Trophoblast cell (in vitro differentiated cells and primary cell): ENCODE results near the gene APOB.

Experiments
- DNase-seq, 2 donors: peaks; one replicate each; pipeline ENCODE4 v3.0.0-alpha.2; 2016
- H2AFZ ChIP-seq: 2 replicates; pipeline ENCODE4 v1.6.1; 2013; ENCODE audit warnings: low read length, moderate library complexity, mild to moderate bottlenecking; ENCODE audit not compliant: insufficient read depth, poor library complexity
- H2AK5ac ChIP-seq: 2 replicates; pipeline ENCODE4 v1.6.1; 2013; ENCODE audit warnings: mild to moderate bottlenecking, low read length
- H2BK120ac ChIP-seq: 2 replicates; pipeline ENCODE4 v1.6.1; 2013; ENCODE audit warnings: low read length, mild to moderate bottlenecking, moderate library complexity; ENCODE audit not compliant: insufficient read depth, poor library complexity
- H2BK12ac ChIP-seq: 2 replicates; pipeline ENCODE4 v1.6.1; 2013; ENCODE audit warnings: mild to moderate bottlenecking, low read length, moderate library complexity
- H2BK5ac ChIP-seq: 2 replicates; pipeline ENCODE4 v1.6.1; 2013; ENCODE audit warnings: low read length, low read depth, moderate library complexity, mild to moderate bottlenecking; ENCODE audit not compliant: poor library complexity
- H3K14ac ChIP-seq: 2 replicates; pipeline ENCODE4 v1.6.1; 2013; ENCODE audit warnings: mild to moderate bottlenecking, low read length
- H3K18ac ChIP-seq: 2 replicates; pipeline ENCODE4 v1.6.1; 2013; ENCODE audit warnings: mild to moderate bottlenecking, low read length
- H3K23ac ChIP-seq: 2 replicates; pipeline ENCODE4 v1.6.1; 2013; ENCODE audit warnings: low read length
- H3K27ac ChIP-seq: 2 replicates; pipeline ENCODE4 v1.5.1; 2013; ENCODE audit warnings: low read depth, mild to moderate bottlenecking, inconsistent platforms, low read length, moderate library complexity
- H3K27me3 ChIP-seq: 2 replicates; pipeline ENCODE4 v1.6.1; 2013; ENCODE audit warnings: inconsistent platforms, mild to moderate bottlenecking, low read length, moderate library complexity; ENCODE audit not compliant: insufficient read depth
- H3K36me3 ChIP-seq, 2 experiments: 1 replicate in 1 of 2; 2 replicates in 1 of 2; pipeline ENCODE4 v1.6.1; 2013; ENCODE audit warnings: low read length in 2 of 2, mild to moderate bottlenecking in 2 of 2, moderate library complexity in 1 of 2; ENCODE audit not compliant: insufficient read depth in 2 of 2, control insufficient read depth in 1 of 2
- H3K4ac ChIP-seq: 2 replicates; pipeline ENCODE4 v1.6.1; 2013; ENCODE audit warnings: low read depth, mild to moderate bottlenecking, low read length, moderate library complexity
- H3K4me1 ChIP-seq, 2 experiments: 1 replicate in 1 of 2; 2 replicates in 1 of 2; pipeline ENCODE4 v1.6.1; 2013; ENCODE audit warnings: low read length in 2 of 2, mild to moderate bottlenecking in 2 of 2, moderate library complexity in 1 of 2; ENCODE audit not compliant: insufficient read depth in 2 of 2, control insufficient read depth in 1 of 2
- H3K4me2 ChIP-seq: 2 replicates; pipeline ENCODE4 v1.6.1; 2013; ENCODE audit warnings: inconsistent platforms, mild to moderate bottlenecking, low read length, moderate library complexity
- H3K4me3 ChIP-seq: 2 replicates; pipeline ENCODE4 v1.5.1; 2013; ENCODE audit warnings: mild to moderate bottlenecking, low read depth, low read length, inconsistent platforms
- H3K79me1 ChIP-seq: one replicate; pipeline ENCODE4 v1.6.1; 2013; ENCODE audit warnings: low read length
- H3K79me2 ChIP-seq: 2 replicates; pipeline ENCODE4 v1.6.1; 2013; ENCODE audit warnings: low read length, mild to moderate bottlenecking; ENCODE audit not compliant: control insufficient read depth, insufficient read depth, poor library complexity
- H3K9ac ChIP-seq: 2 replicates; pipeline ENCODE4 v1.6.1; 2013; ENCODE audit warnings: mild to moderate bottlenecking, low read length
- H3K9me3 ChIP-seq: 2 replicates; pipeline ENCODE4 v1.6.1; 2013; ENCODE audit warnings: low read depth, mild to moderate bottlenecking, control low read depth, inconsistent platforms, low read length; ENCODE audit not compliant: insufficient read depth
- H4K12ac ChIP-seq: 2 replicates; pipeline ENCODE4 v1.6.1; 2013; ENCODE audit warnings: low read depth, mild to moderate bottlenecking, low read length, moderate library complexity
- H4K8ac ChIP-seq: 2 replicates; pipeline ENCODE4 v1.6.1; 2013; ENCODE audit warnings: low read depth, mild to moderate bottlenecking, low read length, moderate library complexity
- H4K91ac ChIP-seq: one replicate; pipeline ENCODE4 v1.6.1; 2013; ENCODE audit warnings: low read depth, mild to moderate bottlenecking, low read length, moderate library complexity
- WGBS: extraction: QIAGEN DNeasy Blood & Tissue Kit; methylation state at CpG from one replicate; pipeline ENCODE4 v1.1.7; 2013; ENCODE audit warnings: missing lambda C conversion rate; ENCODE audit not compliant: insufficient read length, insufficient coverage; ENCODE audit errors: extremely low coverage; 5-methylcytosine and 5-hydroxymethylcytosine counted together

The APOB gene

DNA sequence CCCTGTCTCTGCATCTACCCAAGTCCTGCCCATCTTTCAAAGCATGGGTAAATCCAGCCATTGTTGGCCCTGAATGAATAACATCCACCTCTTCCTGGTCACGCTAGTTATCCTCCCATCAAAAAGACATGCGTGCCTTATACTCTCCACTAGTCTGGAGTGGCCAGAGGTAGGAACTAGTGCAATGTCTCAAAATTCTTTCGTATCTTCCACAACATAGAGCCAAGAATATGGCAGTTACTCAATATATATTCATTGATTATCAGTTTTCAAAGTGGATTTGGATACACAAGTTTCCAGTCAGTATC is 8.9 kb downstream of the APOB start:
- Histone ChIP-seq H3K14ac (no peak overlapping the region), H2BK12ac (no peak overlapping the region), H3K4me2 (no peak overlapping the region), H3K36me3 (no peaks in the 10 kb centered on the region), H3K4me3 (no peak overlapping the region), H2BK5ac (no peak overlapping the region), H3K4me1 (no peaks in the 10 kb centered on the region), H3K23ac (no peak overlapping the region), H2BK120ac (no peak overlapping the region), H3K79me1 (no peaks in the 10 kb centered on the region), H4K91ac (no peak overlapping the region), H3K27ac (no peak overlapping the region), H3K4ac (no peak overlapping the region), H4K8ac (no peak overlapping the region), H3K27me3 (no peaks in the 10 kb centered on the region), H4K12ac (no peak overlapping the region), H2AK5ac (no peak overlapping the region), H3K9me3 (no peaks in the 10 kb centered on the region), H3K9ac (no peak overlapping the region), H3K79me2 (no peaks in the 10 kb centered on the region), H3K18ac (no peak overlapping the region), H2AFZ (no peak overlapping the region)
- DNase-seq, result no peak
- no CpG with 5 or more reads among the region's 3 CpGs for WGBS

DNA sequence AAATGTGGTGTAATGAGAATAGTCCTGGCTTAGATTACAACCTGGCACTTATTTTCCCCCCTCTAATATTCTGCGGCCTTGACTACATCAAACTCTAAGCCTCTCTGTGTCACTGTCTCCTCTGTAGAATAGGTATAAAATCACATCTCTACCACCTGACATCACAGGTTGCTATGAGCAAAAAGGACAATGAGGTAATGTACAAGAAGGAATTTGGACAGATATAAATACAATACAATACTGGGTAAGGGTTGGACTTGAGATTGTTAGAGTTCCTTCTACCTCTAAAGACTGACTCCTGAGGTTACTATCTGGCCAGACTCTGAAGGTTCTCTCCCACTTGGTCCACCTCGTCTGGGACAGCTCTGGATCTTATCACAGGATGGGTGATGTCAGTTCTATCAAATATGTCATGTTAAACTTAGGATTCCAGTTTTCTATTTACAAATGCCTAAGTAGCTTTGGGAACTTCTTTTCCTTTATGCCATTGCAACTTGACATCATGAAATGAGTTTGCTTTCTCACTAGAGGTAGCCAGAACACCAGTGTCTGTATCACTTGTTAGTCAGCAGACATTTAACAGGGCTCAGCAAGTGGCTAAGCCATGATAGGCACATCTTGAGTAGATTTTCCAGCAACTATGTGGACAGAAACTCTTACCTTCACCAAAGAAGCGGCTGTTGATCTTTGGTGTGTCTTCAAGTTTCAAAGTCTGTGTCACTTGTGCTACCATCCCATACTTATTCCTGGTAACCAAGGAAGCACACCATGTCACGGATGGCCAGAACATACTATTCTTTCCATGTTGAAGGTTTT is 9.5 kb downstream of the APOB start:
- Histone ChIP-seq H4K91ac (no peak overlapping the region), H3K79me1 (no peaks in the 10 kb centered on the region), H3K27me3 (no peaks in the 10 kb centered on the region), H2AK5ac (no peak overlapping the region), H3K9me3 (no peaks in the 10 kb centered on the region), H3K4me1 (no peaks in the 10 kb centered on the region), H3K79me2 (no peaks in the 10 kb centered on the region), H3K36me3 (no peaks in the 10 kb centered on the region), H3K18ac (no peak overlapping the region), H3K4me3 (no peak overlapping the region), H4K8ac (no peak overlapping the region), H3K4ac (no peak overlapping the region), H3K14ac (no peak overlapping the region), H3K23ac (no peak overlapping the region), H2BK120ac (no peak overlapping the region), H3K4me2 (no peak overlapping the region), H4K12ac (no peak overlapping the region), H2AFZ (no peak overlapping the region), H3K9ac (no peak overlapping the region), H3K27ac (no peak overlapping the region), H2BK12ac (no peak overlapping the region), H2BK5ac (no peak overlapping the region)
- DNase-seq, result no peak
- WGBS, result no CpG with 5 or more reads among the region's 4 CpGs

DNA sequence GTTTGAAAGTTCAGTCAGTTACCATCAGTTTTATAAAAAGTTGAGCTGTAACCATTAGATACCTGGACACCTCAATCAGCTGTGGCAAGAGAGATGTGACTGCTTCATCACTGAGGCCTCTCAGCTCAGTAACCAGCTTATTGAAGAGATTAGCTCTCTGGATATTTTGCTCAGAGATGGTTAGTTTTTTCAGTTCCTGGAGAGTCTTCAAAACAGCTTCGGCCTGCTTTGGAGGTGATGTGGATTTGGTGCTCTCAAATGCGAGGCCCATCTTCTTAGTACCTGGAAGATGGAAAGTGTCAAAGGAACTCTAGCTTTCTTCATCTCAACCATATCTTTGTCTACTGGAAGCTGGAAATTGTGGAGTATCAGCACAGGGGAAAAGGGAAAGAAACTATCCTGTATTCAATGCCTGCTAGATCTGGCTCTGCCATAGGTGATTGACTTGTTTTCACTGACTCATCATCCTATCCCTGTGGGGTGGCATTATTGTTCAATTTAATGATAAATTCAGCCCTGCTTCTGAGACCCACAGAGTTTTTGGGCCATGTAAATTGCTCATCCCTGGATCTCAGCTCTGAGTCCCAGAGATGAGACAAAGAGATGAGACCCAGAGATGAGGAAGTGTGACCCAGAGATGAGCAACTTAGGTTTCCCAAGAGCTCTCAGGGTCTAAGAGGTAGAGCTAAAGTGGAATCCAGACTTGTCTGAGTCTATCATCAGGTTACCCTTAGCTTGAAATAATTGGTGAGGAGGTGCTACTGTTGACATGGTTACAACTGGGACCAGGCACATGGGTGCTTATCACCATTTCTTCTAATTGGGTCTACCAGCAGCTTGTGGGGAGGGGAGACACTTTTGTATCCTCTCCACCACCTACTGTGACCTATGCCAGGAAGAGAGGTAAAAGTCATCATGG is 10.4 kb downstream of the APOB start:
- no peak overlapping the region for H3K4me2 ChIP-seq
- H3K27me3 ChIP-seq, result no peaks in the 10 kb centered on the region
- H3K14ac ChIP-seq, result no peak overlapping the region
- H3K79me1 ChIP-seq, result no peaks in the 10 kb centered on the region
- no peaks in the 10 kb centered on the region for H3K36me3 ChIP-seq
- H4K8ac ChIP-seq, result no peak overlapping the region
- H3K9me3 ChIP-seq, result no peaks in the 10 kb centered on the region
- no peak overlapping the region for H4K12ac ChIP-seq
- no peak overlapping the region for H3K23ac ChIP-seq
- no peak overlapping the region for H3K4me3 ChIP-seq
- no peak overlapping the region for H3K4ac ChIP-seq
- DNase-seq, result no peak
- no peaks in the 10 kb centered on the region for H3K4me1 ChIP-seq
- H2AK5ac ChIP-seq, result no peak overlapping the region
- no CpG with 5 or more reads among the region's 2 CpGs for WGBS
- no peak overlapping the region for H3K27ac ChIP-seq
- H4K91ac ChIP-seq, result no peak overlapping the region
- H2BK120ac ChIP-seq, result no peak overlapping the region
- H2BK12ac ChIP-seq, result no peak overlapping the region
- H3K9ac ChIP-seq, result no peak overlapping the region
- no peak overlapping the region for H2BK5ac ChIP-seq
- no peak overlapping the region for H3K18ac ChIP-seq
- H3K79me2 ChIP-seq, result no peaks in the 10 kb centered on the region
- H2AFZ ChIP-seq, result no peak overlapping the region

DNA sequence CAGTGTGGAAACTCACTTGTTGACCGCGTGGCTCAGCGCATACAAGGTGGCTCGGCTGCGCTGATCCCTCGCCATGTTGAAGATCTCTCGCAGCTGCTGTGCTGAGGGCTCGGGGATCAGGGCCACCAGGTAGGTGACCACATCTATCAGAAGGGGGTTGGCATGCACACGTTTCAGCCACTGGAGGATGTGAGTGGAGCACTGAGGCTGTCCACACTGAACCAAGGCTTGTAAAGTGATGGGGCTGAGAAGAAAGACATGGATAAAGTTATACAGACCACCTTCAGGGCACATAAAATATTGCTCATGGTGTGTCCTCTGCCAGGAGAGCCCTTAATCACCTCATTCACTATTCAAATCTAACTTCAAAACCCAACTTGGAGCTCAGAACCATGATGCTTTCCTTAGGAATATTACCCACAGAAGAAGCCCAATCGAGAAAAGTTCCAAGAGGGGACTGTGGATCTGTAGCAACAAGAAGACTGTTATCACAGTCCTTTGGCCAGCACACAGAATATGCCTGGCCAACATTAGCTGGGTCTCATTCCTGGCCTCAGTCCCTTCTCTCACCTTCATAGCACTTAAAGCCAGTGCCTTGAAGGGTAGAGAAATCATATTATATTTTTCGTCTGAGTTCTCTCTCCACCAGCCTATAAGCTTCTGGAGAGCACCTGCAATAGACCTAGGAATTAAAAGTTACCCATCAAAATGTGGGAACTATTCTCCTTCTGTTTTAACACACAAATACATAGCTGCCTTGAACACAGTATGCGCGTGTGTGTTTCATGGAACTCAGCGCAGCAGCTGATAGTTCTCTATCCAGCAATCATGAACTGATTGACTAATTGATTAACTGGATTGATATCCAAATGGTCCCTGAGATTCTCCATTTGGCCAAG is 11.3 kb downstream of the APOB start:
- Histone ChIP-seq H4K8ac (no peak overlapping the region), H3K18ac (no peak overlapping the region), H3K27me3 (no peaks in the 10 kb centered on the region), H2BK12ac (no peak overlapping the region), H3K23ac (no peak overlapping the region), H2BK120ac (no peak overlapping the region), H2AK5ac (no peak overlapping the region), H3K9me3 (no peaks in the 10 kb centered on the region), H3K27ac (no peak overlapping the region), H3K4me2 (no peak overlapping the region), H3K79me1 (no peaks in the 10 kb centered on the region), H3K4ac (no peak overlapping the region), H3K36me3 (no peaks in the 10 kb centered on the region), H2AFZ (no peak overlapping the region), H4K91ac (no peak overlapping the region), H3K4me3 (no peak overlapping the region), H3K14ac (no peak overlapping the region), H4K12ac (no peak overlapping the region), H3K9ac (no peak overlapping the region), H3K4me1 (no peaks in the 10 kb centered on the region), H2BK5ac (no peak overlapping the region), H3K79me2 (no peaks in the 10 kb centered on the region)
- WGBS, result no CpG with 5 or more reads among the region's 14 CpGs
- no peak for DNase-seq
